ENCODE measurements around the gene EGFL7.

GRCh38 chr9:136720251-136720897 lies 57.7 kb downstream of the EGFL7 start:
- TF ChIP-seq CTCF (IDR thresholded peaks at IDR 0.05) (no peak), POLR2A (IDR thresholded peaks at IDR 0.05) (no peak)

All from adrenal gland (tissue), 5 donors.